ENCODE data around the gene MAD2L2.

MAD2L2 gene

GRCh38 chr1:11628767-11629166 is 52.2 kb downstream of the MAD2L2 start:
- DNase-seq (ENCODE audit: low read depth) = no peak
- no peak for TF ChIP-seq CTCF (IDR thresholded peaks at IDR 0.05; ENCODE audit: insufficient read depth, low read depth, low read length, missing control alignments)
- no peak overlapping the region for H3K4me3 ChIP-seq (ENCODE audit: low read depth, low read length)

- no peak overlapping the region for H3K4me3 ChIP-seq (ENCODE audit: low read depth, low read length)
- TF ChIP-seq CTCF (IDR thresholded peaks at IDR 0.05; ENCODE audit: insufficient read depth, low read depth, low read length, missing control alignments) = no peak
- no peak for DNase-seq (ENCODE audit: low read depth)
Observed at GRCh38 chr1:11626551-11626950, 54.4 kb downstream of the MAD2L2 start.

Measured in GM12865 (cell line).